Head of caudate nucleus (tissue), 42 donors: ENCODE measurements around the gene ZNF17.
A peak's percentile ranks its signal among the peaks of the same experiment; 100 is the strongest.

ENCODE experiments used
- DNase-seq, 42 donors: peaks; one replicate each; pipeline versions ENCODE4 v3.0.0 to v3.0.0-alpha.2; 2020 to 2021; ENCODE audit warnings: mixed read lengths in 7 of 42
- intact Hi-C: fragments of 100-400 bp; cut with DNase I; formaldehyde crosslinking; loops from one replicate; pipeline ENCODE4 v1.15.0; 2022

ZNF17 gene

DNA sequence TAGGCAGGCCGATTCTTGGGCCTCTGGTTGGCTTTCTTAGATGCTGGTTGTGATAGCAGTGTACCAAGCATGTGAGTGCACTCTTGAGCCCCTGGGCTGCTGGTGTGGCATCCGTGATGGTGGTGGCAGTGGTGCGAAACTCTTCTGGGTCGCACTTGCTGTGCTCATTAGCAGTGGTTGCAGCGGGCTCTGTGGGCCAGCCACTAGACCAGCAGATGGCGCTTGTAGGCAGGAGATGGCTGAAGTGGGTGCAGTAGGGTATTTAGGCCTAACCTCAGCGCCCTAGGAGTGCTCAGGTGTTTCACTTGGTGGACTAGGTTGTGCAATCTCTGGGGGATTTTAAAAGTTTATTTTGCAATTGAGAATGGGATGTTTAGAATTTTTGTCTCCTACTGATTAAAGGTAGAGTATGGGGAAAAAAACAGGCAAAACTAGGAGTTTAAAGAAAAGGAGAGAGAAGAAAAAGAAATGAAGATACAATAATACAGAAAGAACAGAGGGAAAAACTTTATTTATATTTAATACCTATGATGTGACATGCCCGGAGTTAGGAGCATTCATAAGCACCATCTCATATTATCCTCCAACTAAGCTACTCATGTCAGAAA lies 4.3 kb upstream of the ZNF17 start:
- DNase-seq = peak in 40 of 42 donors; percentile 19 to 79 (median 59)
- intact Hi-C loops = no loop called here

DNA sequence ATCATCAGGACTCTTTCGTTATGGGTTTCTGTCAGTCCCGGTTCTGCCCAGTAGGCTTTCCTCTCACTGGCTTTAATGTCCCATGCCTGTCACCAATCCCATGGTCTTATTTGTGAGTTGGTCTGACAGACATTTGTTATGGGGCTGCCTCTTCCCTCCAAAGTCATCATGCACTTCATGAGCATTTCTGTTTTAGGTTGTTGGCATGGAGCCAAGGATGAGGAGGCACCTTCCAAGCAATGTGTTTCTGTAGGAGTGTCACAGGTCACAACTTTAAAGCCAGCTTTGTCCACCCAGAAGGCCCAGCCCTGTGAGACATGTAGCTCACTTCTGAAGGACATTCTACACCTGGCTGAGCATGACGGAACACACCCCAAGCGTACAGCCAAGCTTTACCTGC lies 8.5 kb downstream of the ZNF17 start:
- DNase-seq = no peak
- intact Hi-C loops = no loop called here

DNA sequence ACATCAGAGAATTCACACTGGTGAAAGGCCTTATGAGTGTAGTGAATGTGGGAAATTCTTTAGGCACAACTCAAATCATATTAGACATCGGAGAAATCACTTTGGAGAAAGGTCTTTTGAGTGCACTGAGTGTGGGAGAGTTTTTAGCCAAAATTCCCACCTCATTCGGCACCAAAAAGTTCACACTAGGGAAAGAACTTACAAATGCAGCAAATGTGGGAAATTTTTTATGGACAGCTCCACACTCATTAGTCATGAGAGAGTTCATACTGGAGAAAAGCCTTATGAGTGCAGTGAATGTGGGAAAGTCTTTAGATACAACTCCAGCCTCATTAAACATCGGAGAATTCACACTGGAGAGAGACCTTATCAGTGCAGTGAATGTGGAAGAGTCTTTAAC lies 10.1 kb downstream of the ZNF17 start:
- no peak for DNase-seq
- intact Hi-C loops = no loop called here

DNA sequence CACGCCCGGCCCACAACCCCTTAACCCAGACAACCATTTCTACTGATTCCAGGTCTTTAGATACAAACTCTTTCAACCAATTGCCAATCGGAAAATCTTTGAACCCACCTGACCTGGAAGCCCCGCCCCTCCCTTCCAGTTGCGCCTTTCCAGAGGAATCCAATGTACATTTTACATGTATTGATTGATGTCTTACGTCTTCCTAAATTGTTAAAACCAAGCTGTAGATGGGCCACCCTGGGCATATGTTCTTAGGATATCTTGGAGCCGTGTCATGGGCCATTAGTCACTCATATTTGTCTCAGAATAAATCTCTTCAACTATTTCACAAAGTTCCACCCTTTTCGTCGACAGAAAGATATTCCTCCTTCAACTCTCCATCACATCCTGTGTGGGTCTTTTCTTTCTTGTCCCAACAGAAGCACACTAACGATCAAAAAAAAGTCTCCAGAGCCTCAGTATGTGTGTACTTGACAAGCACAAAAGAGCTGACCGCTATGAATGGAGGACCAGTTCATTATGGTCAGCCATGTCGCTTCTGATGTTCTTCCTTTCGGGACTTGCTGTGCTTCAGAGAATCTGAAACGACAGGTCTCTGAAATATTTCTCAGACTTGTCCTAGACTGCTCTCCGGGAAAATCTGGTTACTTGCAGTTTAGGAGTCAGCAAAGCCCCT lies 23.6 kb downstream of the ZNF17 start:
- intact Hi-C loops = no loop called here
- DNase-seq = no peak

- intact Hi-C loops = no loop called here
- peak; percentile 94 to 100 (median 99) for DNase-seq
These were observed 24.4 kb downstream of the ZNF17 start, which contains the start of gene ZNF749 for GRCh38 chr19:57435062-57435978. TSS of gene ZNF749 (plus strand) at chr19:57435325. CDS start at chr19:57435579, 254 bp downstream.

GRCh38 chr19:57436417-57436816 lies 25.5 kb downstream of the ZNF17 start:
- intact Hi-C loops = no loop called here
- no peak for DNase-seq

GRCh38 chr19:57437931-57438330 lies 27.0 kb downstream of the ZNF17 start:
- intact Hi-C loops = no loop called here
- no peak for DNase-seq

DNA sequence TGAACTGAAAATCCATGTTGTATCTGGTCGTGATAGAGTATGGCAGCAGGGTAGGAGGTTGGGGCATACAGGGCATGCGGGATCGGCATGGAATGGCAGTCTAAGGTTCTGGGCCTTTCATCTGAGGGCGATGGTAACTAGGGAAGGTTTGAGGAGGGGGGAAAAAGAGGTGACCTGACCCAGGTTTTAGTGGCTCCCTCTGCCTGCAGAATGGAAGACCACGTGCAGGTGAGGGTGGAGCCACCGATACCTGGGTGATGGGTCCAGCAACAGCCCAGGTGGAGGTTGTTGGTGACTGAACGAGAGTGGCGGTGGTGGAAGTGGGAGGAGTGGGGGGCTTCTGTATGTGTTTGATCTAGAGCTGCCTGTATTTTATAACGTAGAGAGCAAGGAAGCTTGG lies 28.0 kb downstream of the ZNF17 start:
- DNase-seq = no peak
- intact Hi-C loops = no loop called here

GRCh38 chr19:57441979-57442752 lies 31.2 kb downstream of the ZNF17 start:
- no peak for DNase-seq
- intact Hi-C loops = no loop called here

- no peak for DNase-seq
- intact Hi-C loops = no loop called here
These were observed 32.2 kb downstream of the ZNF17 start for GRCh38 chr19:57443121-57443696.

- DNase-seq = no peak
- intact Hi-C loops = no loop called here
These were observed 41.3 kb downstream of the ZNF17 start for GRCh38 chr19:57452307-57452706.

DNA sequence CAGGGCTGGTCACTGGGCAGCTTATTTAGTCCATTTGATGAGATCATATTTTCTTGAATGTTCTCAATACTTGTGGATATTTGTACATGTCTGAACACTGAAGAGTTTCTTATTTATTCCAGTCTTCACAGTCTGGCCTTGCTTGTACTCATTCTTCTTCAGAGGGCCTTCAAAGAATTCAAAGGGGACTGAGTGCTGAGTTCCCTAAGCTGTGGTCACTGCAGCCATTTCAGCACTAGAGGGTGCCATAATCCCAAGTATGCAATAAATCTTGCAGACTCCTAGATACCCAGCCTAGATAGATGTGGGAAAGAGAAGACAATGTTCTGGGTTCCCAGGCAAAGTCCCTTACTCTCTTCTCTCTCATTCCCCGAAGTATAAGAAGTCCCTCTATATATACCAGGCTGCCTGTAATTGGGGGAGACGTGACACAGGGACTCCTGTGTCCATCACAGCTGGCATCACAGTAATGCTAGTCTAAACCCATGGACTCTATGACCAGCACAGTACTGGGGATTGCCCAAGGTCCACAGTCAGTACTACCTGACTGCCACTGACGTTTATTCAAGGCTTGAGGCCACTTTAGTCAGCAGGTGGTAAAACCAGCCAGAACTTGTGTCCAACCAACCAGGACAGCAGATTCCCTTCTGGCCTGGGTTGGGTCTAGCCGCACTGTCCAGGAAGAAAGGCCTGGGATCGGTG lies 54.9 kb downstream of the ZNF17 start:
- DNase-seq = no peak
- intact Hi-C loops = no loop called here

- peak in 4 of 42 donors; percentile 9 to 20 (median 15) for DNase-seq
- intact Hi-C loops = no loop called here
These were observed 55.5 kb downstream of the ZNF17 start for GRCh38 chr19:57466489-57466888.
